ENCODE results near the gene TRAPPC14.
A peak's percentile ranks its signal among the peaks of the same experiment; 100 is the strongest.
"Not testable (repeated sequence)": the region's sequence is repeated elsewhere in the genome, so short reads cannot be mapped to it uniquely, and the experiment has no call there.

TRAPPC14 gene

GRCh38 chr7:100153708-100154535 is 4.6 kb downstream of the TRAPPC14 start:
- DNase-seq: no peak

DNA sequence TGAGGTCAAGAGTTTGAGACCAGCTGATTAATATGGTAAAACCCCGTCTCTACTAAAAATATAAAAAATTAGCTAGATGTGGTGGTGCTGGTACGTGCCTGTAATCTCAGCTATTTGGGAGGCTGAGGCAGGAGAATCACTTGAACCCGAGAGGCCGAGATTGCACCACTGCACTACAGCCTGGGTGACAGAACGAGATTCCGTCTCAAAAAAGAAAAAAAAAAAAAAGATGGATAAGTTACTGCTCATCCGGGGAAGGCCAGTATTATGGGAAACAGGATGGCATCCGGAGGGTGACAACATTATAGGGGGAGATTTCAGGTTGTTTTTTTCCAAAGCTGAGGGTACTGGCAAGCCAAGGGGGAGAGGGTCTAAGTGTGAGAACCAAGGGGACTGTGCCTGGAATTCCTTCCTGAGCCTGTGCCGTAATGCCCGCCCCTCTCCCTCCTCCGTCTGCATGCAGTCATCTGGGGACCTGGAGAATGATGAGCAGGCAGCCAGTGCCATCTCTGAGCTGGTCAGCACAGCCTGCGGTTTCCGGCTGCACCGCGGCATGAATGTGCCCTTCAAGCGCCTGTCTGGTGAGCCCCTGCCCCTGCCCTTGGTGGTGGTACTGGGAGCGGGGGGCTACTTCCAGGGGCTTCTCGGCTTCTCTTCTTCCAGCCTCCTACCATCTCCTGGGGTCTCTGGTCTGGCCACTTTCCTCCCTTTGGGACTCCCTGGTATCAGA is 5.4 kb downstream of the TRAPPC14 start:
- DNase-seq: no peak

DNA sequence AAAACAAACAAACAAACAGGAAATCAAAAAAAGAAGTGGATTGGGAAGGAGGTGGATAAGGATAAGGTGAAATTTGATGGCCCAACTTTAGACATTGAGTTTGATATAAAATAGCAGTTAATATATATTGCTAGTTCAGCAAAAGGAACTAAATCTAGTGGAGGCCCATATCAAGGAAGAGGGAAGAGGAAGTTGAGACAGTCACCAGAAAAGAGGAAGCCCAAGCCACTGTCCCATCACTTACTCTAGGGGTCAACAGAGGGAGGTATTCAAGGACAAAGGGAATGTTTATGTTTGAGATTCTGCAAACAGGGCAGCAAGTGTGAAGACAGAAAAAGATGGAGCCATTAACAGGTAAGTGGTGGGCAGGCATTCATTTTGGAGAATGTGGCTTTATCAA is 6.1 kb downstream of the TRAPPC14 start:
- no peak for DNase-seq

GRCh38 chr7:100148559-100149328 is 9.8 kb downstream of the TRAPPC14 start, which contains the start of gene LAMTOR4:
LAMTOR4 (plus strand) TSS chr7:100148918; CDS start chr7:100148973, 55 bp downstream.
- peak; percentile 100 for DNase-seq

GRCh38 chr7:100148225-100148558 is 10.3 kb downstream of the TRAPPC14 start:
- no peak for DNase-seq

GRCh38 chr7:100147278-100147677 is 11.2 kb downstream of the TRAPPC14 start:
- DNase-seq: no peak

- DNase-seq: not testable (repeated sequence)
Observed at GRCh38 chr7:100146350-100146749, 12.2 kb downstream of the TRAPPC14 start.

DNA sequence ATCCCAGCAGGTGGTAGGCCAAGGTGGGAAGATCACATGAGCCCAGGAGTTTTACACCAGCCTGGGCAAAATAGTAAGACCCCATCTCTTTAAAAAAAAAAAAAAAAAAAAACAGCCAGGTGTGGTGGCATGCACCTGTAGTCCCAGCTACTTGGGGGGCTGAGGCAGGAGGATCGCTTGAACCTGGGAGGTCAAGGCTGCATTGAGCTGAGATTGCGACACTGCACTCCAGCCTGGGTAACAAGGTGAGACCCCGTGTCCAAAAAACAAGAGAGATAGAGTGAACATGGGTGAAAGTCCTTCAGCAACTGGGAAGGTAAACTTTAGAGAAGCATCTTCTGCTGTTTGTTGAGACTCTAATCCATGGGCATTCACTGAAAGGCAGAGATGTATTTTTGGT is 16.1 kb downstream of the TRAPPC14 start:
- no peak for DNase-seq

GRCh38 chr7:100141555-100141949 is 17.0 kb downstream of the TRAPPC14 start:
- peak; percentile 35 for DNase-seq

DNA sequence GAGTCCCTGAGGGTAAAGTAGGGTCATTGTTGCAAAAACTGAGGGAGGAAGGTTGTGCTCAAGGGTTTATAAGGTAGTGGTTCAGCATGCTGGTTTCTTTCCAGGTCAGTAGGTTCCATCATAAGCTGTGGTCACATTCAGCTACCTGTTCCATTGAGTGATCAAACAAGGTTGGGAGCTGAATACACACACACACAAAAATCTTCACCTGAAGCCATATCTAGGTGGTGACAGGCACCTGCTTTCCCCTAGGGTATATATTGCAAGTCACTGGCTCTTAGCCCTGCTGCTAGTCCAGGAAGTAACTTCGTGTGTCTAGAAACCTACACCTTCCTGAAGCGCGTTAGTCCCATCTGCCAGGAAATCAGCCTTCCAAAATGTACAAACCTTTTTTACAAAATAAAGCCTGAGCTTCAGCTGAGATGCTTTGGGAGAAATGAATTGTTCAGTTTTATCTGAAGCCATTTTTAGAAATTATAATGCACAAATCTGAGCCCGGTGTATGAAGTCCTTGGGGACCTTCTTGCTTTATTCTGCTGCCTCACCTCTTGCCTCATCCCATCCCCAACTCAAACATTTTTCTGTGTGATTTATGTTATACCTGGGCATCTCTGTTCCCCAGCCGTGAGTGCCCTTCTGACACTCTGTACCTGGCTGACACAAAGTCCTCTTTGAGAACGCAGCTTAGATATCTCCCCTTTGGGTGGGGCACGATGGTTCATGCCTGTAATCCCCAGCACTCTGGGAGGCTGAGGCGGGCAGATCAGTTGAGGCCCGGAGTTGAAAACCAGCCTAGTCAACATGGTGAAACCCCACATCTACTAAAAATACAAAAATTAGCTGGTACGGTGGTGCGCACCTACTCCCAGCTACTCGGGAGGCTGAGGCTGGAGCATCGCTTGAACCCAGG is 20.4 kb downstream of the TRAPPC14 start:
- no peak for DNase-seq

DNA sequence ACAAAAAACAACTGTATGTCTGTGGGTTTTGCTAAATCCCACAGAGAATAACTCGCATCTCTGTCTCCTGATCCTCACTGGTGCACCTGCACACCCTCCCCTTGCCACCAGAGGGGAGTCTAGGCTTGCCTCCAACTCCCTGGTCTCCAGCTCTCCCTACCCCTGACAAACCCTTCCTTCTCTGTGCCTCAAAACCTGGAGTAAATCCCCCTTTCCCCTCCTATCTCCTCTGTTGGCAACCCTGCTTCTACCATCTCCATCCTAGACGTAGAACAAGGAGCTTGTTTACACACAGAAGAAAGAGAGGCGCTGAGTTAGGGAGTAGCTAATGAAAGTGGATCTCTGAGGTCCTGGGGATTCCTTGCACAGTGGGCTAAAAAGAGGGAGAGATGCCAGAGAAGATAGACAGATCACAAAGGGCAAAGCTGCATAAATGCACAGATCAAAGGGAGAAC is 25.8 kb downstream of the TRAPPC14 start:
- DNase-seq: peak; percentile 60

- DNase-seq: no peak
Observed at GRCh38 chr7:100132126-100132525, 26.4 kb downstream of the TRAPPC14 start.

DNA sequence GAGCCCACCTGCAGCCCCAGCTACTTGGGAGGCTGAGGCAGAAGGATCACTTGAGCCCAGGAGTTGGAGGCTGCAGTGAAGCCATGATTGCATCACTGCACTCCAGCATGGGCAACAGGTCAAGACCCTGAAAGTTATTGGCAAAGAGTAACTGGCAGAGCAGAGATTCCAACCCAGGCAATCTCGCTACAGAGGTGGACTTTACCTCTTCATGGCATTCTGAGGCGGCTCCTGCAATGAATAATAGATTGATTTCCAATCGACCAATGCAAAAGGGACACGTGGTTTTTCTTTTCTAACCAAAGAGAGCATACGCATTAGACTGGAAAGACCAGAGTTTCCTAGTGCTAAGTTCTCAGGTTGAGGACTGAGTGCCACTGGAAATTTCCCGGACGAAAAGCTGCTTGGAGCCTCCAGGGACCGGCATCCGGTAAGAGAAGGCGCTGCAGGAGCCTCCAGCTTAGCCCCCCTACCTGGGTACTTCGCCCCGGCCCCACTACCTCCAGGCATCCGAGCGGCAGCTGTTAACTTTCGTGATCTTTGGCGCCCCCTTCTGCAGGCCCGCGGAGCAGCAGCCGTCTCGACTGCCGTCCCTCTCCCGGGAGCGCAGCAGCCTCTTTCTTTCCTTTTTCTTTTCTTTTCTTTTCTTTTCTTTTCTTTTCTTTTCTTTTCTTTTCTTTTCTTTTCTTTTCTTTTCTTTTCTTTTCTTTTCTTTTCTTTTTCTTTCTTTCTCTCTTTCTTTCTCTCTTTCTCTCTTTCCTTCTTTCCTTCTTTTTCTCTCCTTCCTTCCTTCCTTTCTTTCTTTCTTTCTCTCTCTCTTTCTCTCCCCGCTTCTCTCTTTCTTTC is 27.7 kb downstream of the TRAPPC14 start:
- peak; percentile 71 for DNase-seq

GRCh38 chr7:100130220-100130607 is 28.3 kb downstream of the TRAPPC14 start:
- not testable (repeated sequence) for DNase-seq

DNA sequence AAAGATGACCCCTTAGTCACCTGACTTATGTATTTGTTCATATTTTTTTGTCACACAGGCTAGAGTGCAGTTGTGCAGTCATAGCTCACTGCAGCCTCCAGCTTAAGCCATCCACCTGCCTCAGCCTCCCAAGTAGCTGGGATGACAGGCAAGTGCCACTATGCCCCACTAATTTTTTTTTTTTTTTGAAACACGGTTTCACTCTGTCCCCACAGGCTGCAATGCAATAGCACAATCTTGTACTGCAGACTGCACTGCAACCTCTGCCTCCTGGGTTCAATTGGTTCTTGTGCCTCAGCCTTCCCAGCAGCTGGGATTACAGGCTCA is 29.9 kb downstream of the TRAPPC14 start:
- DNase-seq: no peak

- no peak for DNase-seq
Observed at GRCh38 chr7:100127866-100128636, 30.5 kb downstream of the TRAPPC14 start.

DNA sequence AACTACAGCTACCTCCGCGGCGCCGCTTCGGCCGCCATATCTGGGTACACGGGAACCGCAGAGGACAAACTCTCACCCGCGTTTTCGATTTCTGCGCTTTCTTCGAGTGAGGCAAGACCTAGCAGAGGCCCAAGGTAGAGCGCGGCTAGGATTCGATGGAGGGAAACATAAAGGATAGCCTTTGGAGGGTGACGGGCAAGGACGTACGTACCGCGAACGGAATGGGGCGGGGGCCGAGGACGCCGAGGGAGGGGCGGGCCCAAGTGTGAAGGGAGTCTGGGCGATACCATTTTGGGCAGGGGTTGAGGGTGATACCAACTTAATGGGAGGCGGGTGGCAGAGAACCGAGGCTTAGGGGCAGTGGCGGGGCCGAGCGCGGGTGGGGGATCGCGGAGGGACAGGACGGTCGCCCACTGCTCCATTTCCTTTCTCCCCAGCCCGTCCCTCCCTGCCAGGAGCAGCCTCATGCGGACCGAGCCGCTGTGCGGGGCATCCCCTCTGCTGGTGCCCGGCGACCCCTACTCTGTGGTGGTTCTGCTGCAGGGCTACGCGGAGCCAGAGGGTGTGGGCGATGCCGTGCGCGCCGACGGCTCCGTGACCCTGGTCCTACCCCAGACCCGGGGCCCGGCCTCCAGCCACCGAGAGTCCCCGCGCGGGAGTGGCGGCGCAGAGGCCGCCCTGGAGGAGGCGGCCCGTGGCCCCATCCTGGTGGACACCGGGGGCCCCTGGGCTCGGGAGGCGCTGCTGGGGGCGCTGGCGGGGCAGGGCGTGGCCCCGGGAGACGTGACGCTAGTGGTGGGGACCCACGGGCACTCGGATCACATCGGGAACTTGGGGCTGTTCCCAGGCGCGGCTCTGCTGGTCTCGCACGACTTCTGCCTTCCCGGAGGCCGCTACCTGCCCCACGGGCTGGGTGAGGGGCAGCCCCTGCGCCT is 31.3 kb downstream of the TRAPPC14 start, which contains the start of gene MBLAC1:
Gene MBLAC1, plus strand, starts transcription at position 37 of the 935 bp plus-strand sequence. Its CDS starts 429 bp downstream, at position 466.
- peak; percentile 86 for DNase-seq

DNA sequence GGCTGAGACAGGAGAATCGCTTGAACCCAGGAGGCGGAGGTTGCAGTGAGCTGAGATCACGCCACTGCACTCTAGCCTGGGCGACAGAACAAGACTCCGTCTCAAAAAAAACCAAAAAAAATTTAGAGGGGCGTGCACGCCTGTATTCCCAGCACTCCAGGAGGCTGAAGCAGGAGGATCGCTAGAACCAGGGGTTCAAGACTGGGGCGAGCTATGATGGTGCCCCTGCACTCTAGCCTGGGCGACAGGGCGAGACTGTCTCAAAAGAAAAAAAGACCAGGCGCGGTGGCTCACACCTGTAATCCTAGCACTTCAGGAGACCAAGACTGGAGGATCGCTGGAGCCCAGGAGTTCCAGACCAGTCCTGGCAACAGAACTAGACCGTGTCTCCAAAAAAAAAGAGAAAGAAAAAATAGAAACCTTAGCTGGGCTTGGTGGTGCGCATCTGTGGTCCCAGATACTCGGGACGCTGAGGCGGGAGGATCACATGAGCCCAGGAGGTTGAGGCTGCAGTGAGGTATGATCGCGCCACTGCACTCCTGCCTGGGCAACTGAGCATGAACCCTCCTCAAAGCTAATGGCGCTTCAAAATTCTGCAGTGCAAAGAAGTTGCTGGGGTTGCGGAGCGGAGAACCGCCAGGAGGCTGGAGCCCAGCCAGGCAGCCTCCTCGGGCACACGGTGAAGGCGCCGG is 32.1 kb downstream of the TRAPPC14 start:
- no peak for DNase-seq

All from NK-92 treated with Interleukin-12 subunit alpha and Interleukin-12 subunit beta, amount 100 ng/mL, for 24 hours (cell line).